Measurements from ENCODE around the gene ALB. TPM values are rescaled to one million over a fixed set of nuclear protein-coding genes. Genes with fewer than 3 reads are reported as not detected.
"Not testable (repeated sequence)": the region's sequence is repeated elsewhere in the genome, so short reads cannot be mapped to it uniquely, and the experiment has no call there.

Gene ALB
- total RNA-seq, result under 1 TPM in 1 of 4 donors, not detected in 3; 0.62 TPM

GRCh38 chr4:73404042-73404441, at the start of gene ALB:
Gene ALB, plus strand, starts transcription at chr4:73404287. Its CDS starts 41 bp downstream, at chr4:73404328.
- no peak for DNase-seq
- no peaks in the 10 kb centered on the region for H3K27me3 ChIP-seq
- 80 to 81% methylated on average over 7 of the region's 7 CpGs for WGBS, 2 donors
- H3K4me3 ChIP-seq, result no peak within 1 kb of the TSS
- H3K9me3 ChIP-seq, result no peaks in the 10 kb centered on the region
- TF ChIP-seq CTCF (IDR thresholded peaks at IDR 0.05) (no peak), POLR2A (IDR thresholded peaks at IDR 0.05) (no peak)
- no peak within 1 kb of the TSS for H3K27ac ChIP-seq
- intact Hi-C loops (cut with DNase I), result no loop called here
- no peaks in the 10 kb centered on the region for H3K4me1 ChIP-seq
- no peaks in the 10 kb centered on the region for H3K36me3 ChIP-seq

GRCh38 chr4:73357174-73357573, 46.9 kb upstream of the ALB start:
- DNase-seq; intact Hi-C loops (cut with DNase I); H3K4me1 ChIP-seq; H3K36me3 ChIP-seq; H3K27ac ChIP-seq; H3K4me3 ChIP-seq; H3K27me3 ChIP-seq: not testable (repeated sequence)
- 57% methylated on average over 1 of the region's 1 CpG for WGBS, 2 donors
- H3K9me3 ChIP-seq, result peaks cover 0 to 15% (median 0%) of the 10 kb centered on the region in 3 donors

GRCh38 chr4:73369506-73370199, 34.4 kb upstream of the ALB start:
- H3K36me3 ChIP-seq; intact Hi-C loops (cut with DNase I); H3K4me3 ChIP-seq; H3K4me1 ChIP-seq; H3K27me3 ChIP-seq; DNase-seq; H3K27ac ChIP-seq; H3K9me3 ChIP-seq: not testable (repeated sequence)
- 82 to 90% methylated on average over 7 to 8 of the region's 8 CpGs for WGBS, 2 donors

GRCh38 chr4:73375328-73375741, 28.8 kb upstream of the ALB start:
- H3K27ac ChIP-seq, result no peak overlapping the region
- H3K27me3 ChIP-seq, result no peaks in the 10 kb centered on the region
- no peaks in the 10 kb centered on the region for H3K36me3 ChIP-seq
- intact Hi-C loops (cut with DNase I), result no loop called here
- H3K4me1 ChIP-seq, result no peaks in the 10 kb centered on the region
- no peaks in the 10 kb centered on the region for H3K9me3 ChIP-seq
- WGBS, 2 donors, result 13 to 31% methylated on average over 1 of the region's 1 CpG
- DNase-seq, result no peak
- TF ChIP-seq POLR2A (IDR thresholded peaks at IDR 0.05), result no peak
- TF ChIP-seq CTCF (IDR thresholded peaks at IDR 0.05), result no peak
- H3K4me3 ChIP-seq, result no peak overlapping the region

- Histone ChIP-seq H3K27ac (no peak overlapping the region), H3K27me3 (no peaks in the 10 kb centered on the region), H3K36me3 (no peaks in the 10 kb centered on the region), H3K9me3 (no peaks in the 10 kb centered on the region), H3K4me1 (no peaks in the 10 kb centered on the region), H3K4me3 (no peak overlapping the region)
- TF ChIP-seq POLR2A (IDR thresholded peaks at IDR 0.05) (no peak), CTCF (IDR thresholded peaks at IDR 0.05) (no peak)
- no peak for DNase-seq
- intact Hi-C loops (cut with DNase I), result no loop called here
These were observed 27.8 kb upstream of the ALB start for GRCh38 chr4:73376251-73376650.

GRCh38 chr4:73376976-73377375, 27.1 kb upstream of the ALB start:
- no peaks in the 10 kb centered on the region for H3K36me3 ChIP-seq
- intact Hi-C loops (cut with DNase I), result no loop called here
- H3K27me3 ChIP-seq, result no peaks in the 10 kb centered on the region

More at GRCh38 chr4:73376976-73377375, 27.1 kb upstream of the ALB start:
- no peak for DNase-seq
- no peak overlapping the region for H3K27ac ChIP-seq
- TF ChIP-seq CTCF (IDR thresholded peaks at IDR 0.05) (no peak), POLR2A (IDR thresholded peaks at IDR 0.05) (no peak)
- WGBS, 2 donors, result 80 to 82% methylated on average over 4 of the region's 4 CpGs
- H3K9me3 ChIP-seq, result no peaks in the 10 kb centered on the region
- no peak overlapping the region for H3K4me3 ChIP-seq
- H3K4me1 ChIP-seq, result no peaks in the 10 kb centered on the region

Measured in esophagus squamous epithelium (tissue), 5 donors.